NK-92 treated with Interleukin-12 subunit alpha and Interleukin-12 subunit beta, amount 100 ng/mL, for 24 hours (cell line): ENCODE data around the gene SHISA9.

Experiments used
- DNase-seq: peaks from one replicate; lab custom pipeline; 2025; lab: John Stamatoyannopoulos, UW

The SHISA9 gene

GRCh38 chr16:13186813-13187212, 285.4 kb downstream of the SHISA9 start:
- DNase-seq, result no peak

GRCh38 chr16:13189250-13189649, 287.9 kb downstream of the SHISA9 start:
- no peak for DNase-seq

DNA sequence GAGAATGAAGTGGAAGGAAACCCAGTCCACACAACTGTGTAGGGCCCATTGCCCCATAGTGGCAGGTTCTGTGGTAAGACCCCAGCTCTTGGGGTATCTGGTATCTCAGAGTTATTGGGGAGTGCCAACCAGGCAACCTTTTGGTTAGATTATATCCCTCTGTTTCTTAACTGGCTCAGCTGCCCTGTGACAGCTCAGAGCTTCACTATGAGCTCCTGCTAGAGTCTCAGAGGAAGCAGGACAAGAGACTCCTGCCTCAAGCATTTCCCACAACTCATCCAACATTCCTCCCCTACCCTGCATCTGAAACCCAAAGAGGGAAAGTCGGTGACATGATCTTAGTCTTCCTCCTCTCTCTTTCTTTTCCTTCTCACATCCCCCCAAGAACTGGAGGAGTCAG, 292.3 kb downstream of the SHISA9 start:
- DNase-seq, result no peak

DNA sequence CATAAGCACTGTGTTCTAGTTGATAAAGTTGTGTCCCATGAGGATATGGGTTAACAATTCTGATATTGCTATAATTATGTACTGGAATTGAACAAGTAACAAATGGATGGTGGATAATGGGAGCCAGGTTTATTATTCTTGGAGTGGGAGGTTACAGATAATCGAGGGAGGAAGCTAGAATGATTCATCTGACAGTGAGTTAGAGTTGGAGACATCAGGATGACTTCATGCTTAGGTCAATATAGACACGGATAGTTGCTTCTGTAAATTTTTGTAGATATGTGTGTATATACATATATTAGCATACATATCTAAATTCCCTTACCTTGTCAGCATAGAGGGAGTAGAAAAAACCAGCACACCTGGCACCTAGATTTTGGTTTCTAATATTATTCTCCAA, 293.4 kb downstream of the SHISA9 start:
- DNase-seq, result no peak

DNA sequence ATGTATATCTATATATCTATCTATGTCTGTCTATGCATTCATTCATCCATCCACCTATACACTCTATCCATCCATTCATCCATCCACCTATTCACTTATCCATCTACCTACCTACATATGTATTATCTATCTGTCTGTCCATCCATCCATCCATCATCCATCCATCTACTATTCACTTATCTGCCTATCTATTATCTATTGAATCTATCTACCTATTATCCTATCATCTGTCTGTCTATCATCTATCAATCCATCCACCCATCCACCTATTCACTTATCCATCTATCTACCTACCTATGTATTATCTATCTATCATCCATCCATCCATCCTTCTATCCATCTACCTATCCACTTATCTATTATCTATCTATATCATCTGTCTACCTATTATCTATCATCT, 302.3 kb downstream of the SHISA9 start:
- no peak for DNase-seq

- no peak for DNase-seq
Measured at GRCh38 chr16:13205352-13205751, 304.0 kb downstream of the SHISA9 start.

GRCh38 chr16:13206606-13207005, 305.2 kb downstream of the SHISA9 start:
- no peak for DNase-seq

- DNase-seq, result no peak
Measured at GRCh38 chr16:13207151-13207550, 305.8 kb downstream of the SHISA9 start.

DNA sequence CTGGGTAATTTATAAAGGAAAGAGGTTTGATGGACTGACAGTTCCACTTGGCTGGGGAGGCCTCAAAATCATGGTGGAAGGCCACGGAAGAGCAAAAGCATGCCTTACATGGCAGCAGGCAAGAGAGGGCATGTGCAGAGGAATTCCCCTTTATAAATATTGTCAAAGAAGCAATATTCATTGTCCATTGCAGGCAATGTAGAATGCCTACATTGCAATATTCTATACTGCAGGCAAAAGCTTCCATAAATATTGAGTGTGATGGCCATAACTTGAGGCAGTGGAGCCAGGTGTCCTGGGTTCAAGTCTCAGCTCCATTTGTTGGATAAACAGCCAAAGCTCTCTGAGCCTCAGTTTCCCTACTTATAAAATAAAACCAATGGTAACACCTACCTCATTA, 322.3 kb downstream of the SHISA9 start:
- no peak for DNase-seq

- no peak for DNase-seq
Measured at GRCh38 chr16:13229039-13229438, 327.6 kb downstream of the SHISA9 start.

GRCh38 chr16:13231365-13231764, 330.0 kb downstream of the SHISA9 start:
- DNase-seq, result no peak

DNA sequence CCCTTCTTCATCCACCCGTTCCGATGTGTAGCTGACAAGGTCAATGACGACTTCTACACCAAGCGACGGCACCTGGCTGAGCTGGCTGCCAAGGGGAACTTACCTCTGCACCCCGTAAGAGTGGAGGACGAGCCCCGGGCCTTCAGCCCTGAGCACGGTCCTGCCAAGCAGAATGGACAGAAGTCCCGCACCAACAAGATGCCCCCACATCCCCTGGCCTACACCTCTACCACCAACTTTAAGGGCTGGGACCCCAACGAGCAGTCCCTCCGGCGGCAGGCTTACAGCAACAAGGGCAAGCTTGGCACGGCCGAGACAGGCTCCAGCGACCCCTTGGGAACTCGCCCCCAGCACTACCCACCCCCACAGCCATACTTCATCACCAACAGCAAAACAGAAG, 333.6 kb downstream of the SHISA9 start:
- DNase-seq, result no peak

DNA sequence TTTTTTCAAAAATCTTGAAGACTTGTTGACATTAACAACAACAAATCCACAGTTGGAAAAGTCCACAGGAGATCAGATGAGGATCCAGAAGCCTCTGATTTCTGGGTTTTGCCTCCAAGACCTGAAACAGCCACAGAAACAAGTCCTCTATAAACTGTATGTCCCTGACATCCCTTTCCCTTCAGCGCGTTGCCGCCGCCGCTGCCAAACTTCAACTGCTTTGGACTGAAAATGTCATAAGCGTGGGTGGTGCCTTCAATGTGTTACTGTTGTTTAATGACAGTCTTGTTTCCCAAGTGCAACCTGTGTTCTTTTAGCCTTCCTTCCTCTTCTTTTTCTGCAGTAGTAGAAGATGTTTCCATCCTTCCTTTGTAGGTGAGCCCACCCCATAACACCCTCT, 334.9 kb downstream of the SHISA9 start:
- DNase-seq, result no peak

GRCh38 chr16:13238182-13238581, 336.8 kb downstream of the SHISA9 start:
- DNase-seq, result no peak

- DNase-seq, result no peak
Measured at GRCh38 chr16:13242201-13242600, 340.8 kb downstream of the SHISA9 start.

GRCh38 chr16:13244770-13245169, 343.4 kb downstream of the SHISA9 start:
- DNase-seq, result no peak

DNA sequence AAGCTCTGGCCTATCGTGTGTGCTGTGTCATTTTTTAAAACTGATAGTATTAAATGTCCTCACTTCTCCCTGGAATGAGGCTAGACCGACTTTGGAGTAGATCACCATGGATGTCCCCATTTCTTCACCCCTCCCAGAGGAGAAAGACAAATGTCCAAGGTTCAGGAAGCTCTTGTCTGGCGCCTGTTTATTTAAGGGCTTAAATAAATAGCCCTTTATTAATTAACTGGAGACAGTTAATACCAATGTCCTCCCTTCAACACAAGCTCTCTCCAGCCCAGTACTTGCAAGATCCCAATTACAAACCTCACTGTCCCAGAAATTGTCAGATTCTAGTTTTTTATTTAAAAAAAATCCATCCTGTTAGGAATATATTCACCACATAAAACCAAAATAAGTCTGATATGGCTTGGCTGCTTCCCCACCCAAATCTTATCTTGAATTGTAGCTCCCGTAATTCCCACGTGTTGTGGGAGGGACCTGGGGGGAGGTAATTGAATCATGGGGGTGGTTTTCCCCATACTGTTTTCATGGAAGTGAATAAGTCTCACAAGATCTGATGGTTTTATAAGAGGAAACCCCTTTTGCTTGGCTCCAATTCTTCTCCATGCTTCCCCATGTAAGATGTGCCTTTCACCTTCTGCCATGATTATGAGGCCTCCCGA, 344.4 kb downstream of the SHISA9 start:
- DNase-seq, result no peak

DNA sequence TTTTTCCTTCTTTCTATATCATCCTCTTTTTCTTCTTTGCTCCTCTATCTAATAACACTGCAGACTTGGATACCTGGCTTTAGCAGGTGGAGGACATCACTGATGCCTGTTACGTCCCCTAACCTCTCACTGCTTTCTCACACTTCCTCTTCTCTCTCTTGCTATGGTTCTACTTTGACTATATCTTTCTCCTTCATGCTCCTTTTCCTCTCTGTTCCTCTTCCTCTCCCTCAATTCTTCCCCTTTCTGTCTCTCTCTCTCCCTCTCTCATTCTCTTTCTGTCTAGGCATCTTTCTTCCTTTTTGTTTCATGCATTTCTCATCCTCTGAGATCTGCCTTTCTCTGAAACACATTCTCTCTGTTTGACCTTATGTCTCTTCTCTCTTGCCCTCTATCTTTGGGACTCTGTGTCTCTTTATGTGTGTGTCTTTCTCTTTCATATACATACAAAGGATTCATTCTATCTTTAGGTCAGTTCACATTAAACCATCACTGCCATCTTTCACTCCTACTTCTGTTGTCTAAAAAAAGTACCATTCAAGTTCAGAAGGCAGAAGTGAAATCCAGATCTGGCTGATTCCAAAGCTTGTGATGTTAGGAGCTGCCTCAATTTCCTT, 353.7 kb downstream of the SHISA9 start:
- DNase-seq, result no peak

GRCh38 chr16:13262270-13263090, 361.1 kb downstream of the SHISA9 start:
- no peak for DNase-seq

DNA sequence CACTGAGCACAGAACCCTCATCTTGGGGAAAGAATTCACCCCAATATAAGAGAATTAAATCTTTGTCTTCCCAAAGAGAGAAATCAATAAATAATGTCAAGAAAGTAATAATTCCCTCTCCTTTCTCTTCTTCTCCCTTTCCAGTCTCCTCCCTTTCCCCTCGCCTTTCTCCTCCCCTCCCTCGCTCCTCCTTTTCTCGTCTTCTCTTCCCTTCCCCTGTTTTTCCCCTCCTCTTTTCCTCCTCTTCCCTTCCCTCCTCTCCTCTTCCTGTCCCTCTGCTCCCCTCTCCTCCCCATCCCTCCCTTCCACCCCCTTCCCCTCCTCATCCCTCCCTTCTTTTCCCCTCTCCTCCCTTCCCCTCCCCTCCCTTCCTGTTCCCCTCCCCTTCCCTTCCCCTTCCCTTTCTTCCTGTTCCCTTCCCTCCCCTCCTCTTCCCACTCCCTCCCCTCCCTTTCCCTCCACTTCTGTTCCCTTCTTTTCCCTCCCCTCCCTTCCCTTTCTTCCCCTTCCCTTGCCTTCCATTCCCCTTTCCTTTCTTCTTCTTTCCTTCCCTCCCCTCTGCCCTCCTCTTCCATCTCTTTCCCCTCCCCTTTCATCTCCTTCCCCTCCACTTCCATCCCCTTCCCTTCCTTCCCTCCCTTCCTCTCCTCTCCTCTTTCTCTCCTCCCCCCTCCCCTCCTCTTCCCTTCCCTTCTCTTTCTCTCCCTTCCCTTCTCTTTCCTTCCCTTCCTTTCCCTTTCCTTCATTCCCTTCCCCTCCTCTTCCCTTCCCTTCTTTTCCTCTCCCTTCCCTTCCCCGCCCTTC, 363.6 kb downstream of the SHISA9 start:
- no peak for DNase-seq

GRCh38 chr16:13269359-13269758, 368.0 kb downstream of the SHISA9 start:
- DNase-seq, result no peak

DNA sequence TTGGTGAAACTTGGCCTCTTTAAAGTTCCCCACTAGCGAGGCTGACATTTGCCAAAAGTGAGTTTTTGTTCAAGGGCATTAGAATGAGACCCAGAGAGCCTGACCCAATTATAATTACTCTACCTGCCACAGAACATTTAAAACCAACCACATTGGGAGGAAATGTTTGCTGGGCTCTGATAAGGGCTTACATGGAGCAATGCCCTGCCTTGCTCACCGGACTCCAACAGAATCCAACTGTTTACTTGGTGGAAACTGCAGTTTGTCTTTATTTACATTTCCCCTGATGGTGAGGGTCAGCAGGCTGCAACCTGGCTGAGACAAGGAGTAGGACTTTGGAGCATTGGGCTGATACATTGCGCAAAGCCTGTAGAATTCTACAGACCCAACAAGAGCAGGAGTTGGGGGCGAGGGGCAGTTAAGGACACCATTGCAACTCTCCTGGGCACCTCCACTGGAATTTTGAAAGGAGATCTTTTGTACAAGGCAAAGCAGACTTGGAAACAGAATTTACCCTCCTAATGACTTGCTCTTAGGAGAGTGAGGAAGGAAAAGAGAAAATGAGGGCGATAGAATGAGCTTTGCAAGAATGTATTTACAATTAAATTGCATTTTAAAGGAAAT, 368.6 kb downstream of the SHISA9 start:
- DNase-seq, result no peak
